Peyer's patch (tissue), 4 donors: ENCODE data around the gene NPPC. TPM values are rescaled to one million over a fixed set of nuclear protein-coding genes. Genes with fewer than 3 reads are reported as not detected.
"Not testable (repeated sequence)": the region's sequence is repeated elsewhere in the genome, so short reads cannot be mapped to it uniquely, and the experiment has no call there.

ENCODE experiments used
- DNase-seq, 3 donors: peaks; one replicate each; pipeline ENCODE4 v3.0.0-alpha.2; 2017 to 2019
- H3K27ac ChIP-seq, 4 donors: fragments of 200-600 bp; sonication (generic); one replicate each; pipeline ENCODE4 v1.5.1; 2016 to 2019
- H3K27me3 ChIP-seq, 2 donors: fragments of 200-600 bp; sonication (generic); one replicate each; pipeline ENCODE4 v1.5.1; 2019
- H3K36me3 ChIP-seq, 3 donors: fragments of 200-600 bp; sonication (generic); one replicate each; pipeline ENCODE4 v1.5.1; 2016 to 2019
- H3K4me1 ChIP-seq, 4 donors: fragments of 200-600 bp; sonication (generic); one replicate each; pipeline ENCODE4 v1.5.1; 2016 to 2019
- H3K4me3 ChIP-seq, 4 donors: fragments of 200-600 bp; sonication (generic); 1 replicate in 3 of 4; 2 replicates in 1 of 4; pipeline ENCODE4 v1.5.1; 2016 to 2019; ENCODE audit warnings: mild to moderate bottlenecking in 1 of 4
- H3K9me3 ChIP-seq, 4 donors: fragments of 200-600 bp; sonication (generic); one replicate each; pipeline ENCODE4 v1.5.1; 2016 to 2019; ENCODE audit warnings: mild to moderate bottlenecking in 1 of 4
- POLR2A ChIP-seq, 2 donors: fragments of 450-650 bp; IDR thresholded peaks; one replicate each; pipeline ENCODE4 v1.5.1; 2017; ENCODE audit warnings: antibody characterized with exemption in 2 of 2, mild to moderate bottlenecking in 2 of 2, moderate library complexity in 2 of 2
- total RNA-seq, 4 donors: library from RNA; depleted of rRNA; stranded (reverse); fragments of >200 nt; gene quantifications; one replicate each; pipeline ENCODE4 v1.1.0, GENCODE V29; 2016
- TF ChIP-seq, protein P1 (sequence below), 6 experiments: fragments of 450-650 bp in 4 of 6; fragments of 200-600 bp in 2 of 6; sonication (generic) in 1 of 6; IDR thresholded peaks; one replicate each; pipeline ENCODE4 v1.5.1; 2017 to 2019; ENCODE audit warnings: antibody characterized with exemption in 6 of 6, mild to moderate bottlenecking in 3 of 6, moderate library complexity in 1 of 6

Gene NPPC
- total RNA-seq, 4 donors from 2014 or later = not detected

DNA sequence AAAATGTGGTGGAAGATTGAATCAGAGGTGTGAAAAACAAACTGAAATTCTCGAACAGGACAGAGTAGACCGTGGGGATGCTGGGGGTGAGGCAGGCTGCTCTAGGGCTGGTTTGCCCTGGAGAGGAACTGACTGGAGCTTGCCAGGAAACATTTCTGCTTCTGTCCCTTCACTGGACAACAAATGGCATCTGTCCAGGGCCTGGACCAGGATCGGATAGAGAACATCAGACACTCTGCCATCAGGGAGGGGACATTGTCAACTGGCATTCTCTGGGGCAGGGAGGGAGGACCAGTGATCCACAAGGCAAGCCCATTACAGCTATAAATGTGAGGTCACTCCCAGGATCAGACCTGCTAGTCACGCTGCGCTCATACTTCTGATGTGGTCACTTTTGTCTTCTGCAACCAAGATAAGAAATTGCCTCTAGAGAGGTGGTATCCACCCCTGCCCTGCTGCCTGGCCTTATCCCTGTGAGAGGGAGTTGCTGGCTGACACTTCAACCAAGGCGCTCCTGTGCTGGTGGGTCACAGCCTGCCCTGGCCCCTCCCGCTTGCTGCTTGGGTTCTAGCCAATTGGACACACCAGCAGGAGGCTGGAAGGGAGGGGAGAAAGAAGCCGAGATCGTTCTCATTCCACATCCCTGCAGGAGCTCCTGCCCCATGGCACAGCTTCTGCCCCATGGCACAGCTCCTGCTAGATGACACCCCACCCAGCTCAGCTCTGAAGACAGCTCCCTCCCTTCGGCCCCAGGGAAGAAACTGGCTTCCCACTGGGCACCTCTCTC lies 8.7 kb downstream of the NPPC start:
- H3K9me3 ChIP-seq = no peaks in the 10 kb centered on the region
- no peak overlapping the region for H3K4me3 ChIP-seq
- H3K27ac ChIP-seq = no peak overlapping the region
- peak in 1 of 3 donors; percentile 45 for DNase-seq
- H3K4me1 ChIP-seq = no peaks in the 10 kb centered on the region
- no peaks in the 10 kb centered on the region for H3K36me3 ChIP-seq
- no peaks in the 10 kb centered on the region for H3K27me3 ChIP-seq
- TF ChIP-seq, protein P1, sequence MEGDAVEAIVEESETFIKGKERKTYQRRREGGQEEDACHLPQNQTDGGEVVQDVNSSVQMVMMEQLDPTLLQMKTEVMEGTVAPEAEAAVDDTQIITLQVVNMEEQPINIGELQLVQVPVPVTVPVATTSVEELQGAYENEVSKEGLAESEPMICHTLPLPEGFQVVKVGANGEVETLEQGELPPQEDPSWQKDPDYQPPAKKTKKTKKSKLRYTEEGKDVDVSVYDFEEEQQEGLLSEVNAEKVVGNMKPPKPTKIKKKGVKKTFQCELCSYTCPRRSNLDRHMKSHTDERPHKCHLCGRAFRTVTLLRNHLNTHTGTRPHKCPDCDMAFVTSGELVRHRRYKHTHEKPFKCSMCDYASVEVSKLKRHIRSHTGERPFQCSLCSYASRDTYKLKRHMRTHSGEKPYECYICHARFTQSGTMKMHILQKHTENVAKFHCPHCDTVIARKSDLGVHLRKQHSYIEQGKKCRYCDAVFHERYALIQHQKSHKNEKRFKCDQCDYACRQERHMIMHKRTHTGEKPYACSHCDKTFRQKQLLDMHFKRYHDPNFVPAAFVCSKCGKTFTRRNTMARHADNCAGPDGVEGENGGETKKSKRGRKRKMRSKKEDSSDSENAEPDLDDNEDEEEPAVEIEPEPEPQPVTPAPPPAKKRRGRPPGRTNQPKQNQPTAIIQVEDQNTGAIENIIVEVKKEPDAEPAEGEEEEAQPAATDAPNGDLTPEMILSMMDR (IDR thresholded peaks at IDR 0.05) = no peak
- TF ChIP-seq POLR2A (IDR thresholded peaks at IDR 0.05) = no peak

DNA sequence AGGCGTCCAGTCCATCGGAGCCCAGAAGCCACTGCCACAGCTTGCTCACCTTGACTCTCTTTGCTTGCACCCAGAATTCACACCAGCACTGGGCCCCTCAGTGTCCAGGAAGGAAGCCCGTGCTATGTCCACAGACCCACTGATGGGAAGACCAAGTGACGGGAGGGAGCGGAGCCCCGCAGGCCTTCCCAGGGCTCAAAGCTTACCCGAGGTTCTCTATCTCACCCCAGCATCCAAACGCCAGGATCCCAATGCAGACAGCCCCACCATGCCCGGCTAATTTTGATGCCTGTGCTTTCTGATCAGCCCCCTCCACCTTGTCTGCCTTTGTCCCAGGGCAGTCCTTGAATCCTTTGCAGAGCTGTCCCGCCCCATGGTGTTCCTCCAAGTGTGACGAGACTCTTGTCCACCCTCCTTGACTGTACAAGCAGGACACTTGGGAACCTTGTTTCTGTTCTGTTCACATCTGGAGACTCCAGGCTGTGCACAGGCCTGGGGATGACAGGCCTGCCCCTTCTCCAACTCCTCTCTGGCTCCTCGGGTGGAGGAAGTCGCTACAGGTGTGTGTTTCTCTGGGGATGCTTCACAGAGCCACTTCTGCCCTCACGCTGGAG lies 12.0 kb downstream of the NPPC start:
- no peaks in the 10 kb centered on the region for H3K9me3 ChIP-seq
- peak in 1 of 3 donors; percentile 22 for DNase-seq
- TF ChIP-seq, protein P1 (IDR thresholded peaks at IDR 0.05) = no peak
- no peak for TF ChIP-seq POLR2A (IDR thresholded peaks at IDR 0.05)
- H3K27ac ChIP-seq = no peak overlapping the region
- no peaks in the 10 kb centered on the region for H3K36me3 ChIP-seq
- H3K4me1 ChIP-seq = no peaks in the 10 kb centered on the region
- H3K4me3 ChIP-seq = no peak overlapping the region
- no peaks in the 10 kb centered on the region for H3K27me3 ChIP-seq

DNA sequence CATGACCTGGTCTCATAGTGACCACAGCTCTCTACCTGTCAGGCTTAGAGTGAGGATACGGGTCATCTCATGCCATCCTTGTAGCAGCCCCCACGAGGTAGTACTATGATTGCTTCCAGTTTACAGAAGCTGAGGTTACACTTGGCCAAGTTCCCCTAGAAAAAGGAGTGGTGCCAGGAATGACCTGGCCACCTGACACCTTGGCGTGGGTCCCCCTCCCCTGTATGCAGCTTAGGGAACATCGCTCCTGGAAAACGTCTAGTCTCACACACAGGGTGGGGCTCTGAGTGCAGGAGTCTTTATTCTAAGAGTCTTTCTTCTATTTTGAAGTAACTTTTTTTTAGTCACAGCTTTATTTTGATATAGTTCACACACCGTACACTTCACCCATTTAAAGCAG lies 14.8 kb downstream of the NPPC start:
- TF ChIP-seq, protein P1 (IDR thresholded peaks at IDR 0.05) = no peak
- no peak for TF ChIP-seq POLR2A (IDR thresholded peaks at IDR 0.05)
- H3K9me3 ChIP-seq = no peaks in the 10 kb centered on the region

DNA sequence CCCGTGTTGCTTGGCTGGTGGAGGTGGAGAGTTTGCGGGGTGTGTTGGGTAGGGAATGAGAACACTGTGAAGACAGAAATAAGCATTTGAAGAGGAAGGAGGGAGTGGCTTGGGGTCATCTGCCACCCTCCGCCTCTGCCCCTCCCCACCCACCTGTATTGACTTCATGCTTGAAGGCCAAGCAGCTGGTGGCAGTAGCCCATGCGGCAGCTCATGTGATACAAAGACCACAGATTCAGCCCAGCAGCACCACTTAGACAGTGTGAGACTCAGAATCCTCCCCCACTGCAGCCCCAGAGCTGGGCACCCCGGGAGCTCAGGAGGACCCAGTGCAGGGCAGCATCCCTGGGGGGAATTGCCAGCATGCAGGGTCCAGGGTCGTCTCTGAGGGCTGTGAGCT lies 15.4 kb downstream of the NPPC start:
- Histone ChIP-seq H3K4me1 (no peaks in the 10 kb centered on the region), H3K9me3 (no peaks in the 10 kb centered on the region), H3K4me3 (no peak overlapping the region), H3K27ac (no peak overlapping the region), H3K36me3 (no peaks in the 10 kb centered on the region), H3K27me3 (no peaks in the 10 kb centered on the region)
- no peak for DNase-seq
- TF ChIP-seq, protein P1 (IDR thresholded peaks at IDR 0.05) = no peak
- TF ChIP-seq POLR2A (IDR thresholded peaks at IDR 0.05) = no peak

More for the DNA sequence above, 14.8 kb downstream of the NPPC start:
- peak in 1 of 3 donors; percentile 7 for DNase-seq
- Histone ChIP-seq H3K27ac (no peak overlapping the region), H3K4me3 (no peak overlapping the region), H3K36me3 (no peaks in the 10 kb centered on the region), H3K27me3 (no peaks in the 10 kb centered on the region), H3K4me1 (no peaks in the 10 kb centered on the region)

DNA sequence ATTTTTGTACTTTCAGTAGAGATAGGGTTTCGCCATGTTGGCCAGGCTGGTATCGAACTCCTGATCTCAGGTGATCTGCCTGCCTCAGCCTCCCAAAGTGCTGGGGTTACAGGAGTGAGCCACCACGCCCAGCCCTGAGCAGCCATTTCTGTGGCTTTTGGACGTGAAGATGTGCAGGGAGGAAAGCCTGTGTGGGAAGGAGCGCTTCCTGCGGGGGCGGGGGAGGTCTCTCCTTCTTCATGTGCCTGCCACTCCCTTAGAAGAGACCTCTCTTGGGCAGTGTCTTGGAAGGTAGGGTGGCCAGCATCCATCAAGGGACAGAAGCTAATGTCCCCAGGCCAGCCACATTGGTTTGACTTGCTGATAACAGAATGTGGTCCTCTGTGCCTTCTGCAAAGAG lies 16.0 kb downstream of the NPPC start:
- not testable (repeated sequence) for H3K4me1 ChIP-seq, H3K27me3 ChIP-seq, H3K27ac ChIP-seq, H3K36me3 ChIP-seq, H3K4me3 ChIP-seq, H3K9me3 ChIP-seq, DNase-seq

DNA sequence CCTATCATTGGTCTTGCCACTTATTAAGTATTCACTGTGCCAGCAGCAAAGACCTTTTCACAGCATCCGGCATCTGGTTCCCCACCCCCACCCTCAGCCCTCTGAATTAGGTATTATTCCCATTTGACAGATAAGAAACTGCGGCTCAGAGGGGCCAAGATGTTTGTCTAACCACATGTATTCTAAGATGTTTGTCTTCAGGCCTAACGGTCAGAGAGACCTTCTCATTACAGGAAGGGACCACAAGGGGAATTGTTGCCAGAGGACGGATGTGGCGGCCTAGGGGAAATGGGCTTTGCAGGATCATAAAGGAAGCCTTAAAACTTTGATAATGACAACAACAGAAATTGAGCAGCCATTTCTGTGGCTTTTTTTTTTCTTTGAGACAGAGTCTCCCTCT lies 16.6 kb downstream of the NPPC start:
- Histone ChIP-seq H3K9me3 (no peaks in the 10 kb centered on the region), H3K27me3 (no peaks in the 10 kb centered on the region), H3K36me3 (no peaks in the 10 kb centered on the region), H3K27ac (no peak overlapping the region), H3K4me1 (no peaks in the 10 kb centered on the region), H3K4me3 (no peak overlapping the region)
- TF ChIP-seq, protein P1 (IDR thresholded peaks at IDR 0.05) = no peak
- TF ChIP-seq POLR2A (IDR thresholded peaks at IDR 0.05) = no peak
- DNase-seq = no peak
